Rectal smooth muscle tissue (tissue), 1 donor: ENCODE measurements around the gene GBE1.

Experiments used
- H3K27ac ChIP-seq: one replicate; pipeline ENCODE4 v1.7.0; 2013; ENCODE audit warnings: low read depth, low read length, inconsistent platforms
- H3K27me3 ChIP-seq: one replicate; pipeline ENCODE4 v1.7.0; 2013; ENCODE audit warnings: low read length; ENCODE audit not compliant: control insufficient read depth, insufficient read depth
- H3K36me3 ChIP-seq: one replicate; pipeline ENCODE4 v1.7.0; 2013; ENCODE audit warnings: low read length; ENCODE audit not compliant: control insufficient read depth, insufficient read depth
- H3K4me1 ChIP-seq: one replicate; pipeline ENCODE4 v1.7.0; 2013; ENCODE audit warnings: low read length; ENCODE audit not compliant: control insufficient read depth, insufficient read depth
- H3K4me3 ChIP-seq: one replicate; pipeline ENCODE4 v1.7.0; 2013; ENCODE audit warnings: low read length
- H3K9ac ChIP-seq: one replicate; pipeline ENCODE4 v1.7.0; 2013; ENCODE audit warnings: low read length

GBE1 gene

DNA sequence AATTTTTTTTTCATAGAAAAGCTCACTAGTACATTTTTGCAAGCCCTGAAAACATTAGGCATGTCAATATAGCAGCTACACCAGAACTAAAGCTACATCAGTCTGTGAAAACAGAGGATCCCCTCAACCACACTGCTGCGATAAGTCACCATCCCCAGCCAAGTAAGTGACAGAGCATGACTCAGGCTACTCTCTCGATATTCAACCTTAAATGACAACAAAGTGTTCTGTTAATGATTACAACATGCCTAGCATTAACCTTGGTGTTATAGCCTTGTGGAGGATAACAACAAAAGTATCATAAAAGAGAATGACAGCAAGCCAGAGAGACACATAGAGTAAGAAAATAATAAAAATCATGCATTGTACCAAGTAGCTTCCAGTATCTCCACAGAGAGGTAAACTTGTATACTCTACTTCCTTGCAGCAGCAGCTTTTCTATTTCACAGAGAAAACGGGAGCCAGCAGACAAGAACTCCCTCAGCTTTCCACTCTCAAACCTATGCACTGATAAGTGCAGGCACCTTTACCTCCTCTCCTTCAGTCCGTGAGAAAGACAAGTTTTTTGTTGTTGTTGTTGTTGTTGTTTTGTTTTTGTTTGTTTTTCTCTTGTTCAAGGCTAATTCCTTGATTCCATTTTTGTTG lies 76.6 kb downstream of the GBE1 start:
- no peak overlapping the region for H3K27ac ChIP-seq

GRCh38 chr3:81676706-81677456 lies 84.6 kb downstream of the GBE1 start:
- H3K4me1 ChIP-seq, result no peaks in the 10 kb centered on the region
- no peak overlapping the region for H3K27ac ChIP-seq
- no peak overlapping the region for H3K9ac ChIP-seq
- H3K27me3 ChIP-seq, result no peaks in the 10 kb centered on the region
- no peak overlapping the region for H3K4me3 ChIP-seq
- no peaks in the 10 kb centered on the region for H3K36me3 ChIP-seq

More for the DNA sequence above, 76.6 kb downstream of the GBE1 start:
- Histone ChIP-seq H3K27me3 (no peaks in the 10 kb centered on the region), H3K4me3 (no peak overlapping the region), H3K4me1 (no peaks in the 10 kb centered on the region), H3K36me3 (no peaks in the 10 kb centered on the region), H3K9ac (no peak overlapping the region)

DNA sequence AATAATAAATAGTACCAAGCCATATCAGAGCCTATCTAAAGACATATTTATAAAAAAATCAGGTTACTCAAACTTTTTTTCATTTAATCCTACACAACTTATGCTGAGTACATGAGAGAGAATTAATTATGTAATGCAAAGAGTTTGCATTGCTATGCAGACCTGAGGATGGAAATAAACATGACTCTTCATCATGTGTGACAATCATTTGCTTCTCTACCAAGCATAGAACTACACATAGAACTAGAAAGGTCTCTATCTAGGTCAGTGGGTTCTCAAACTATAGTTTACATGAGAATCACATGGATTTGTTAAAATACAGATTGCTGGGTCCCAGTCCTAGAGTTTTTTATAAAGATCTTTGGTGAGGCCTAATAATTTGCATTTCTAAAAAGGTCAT lies 86.8 kb downstream of the GBE1 start:
- H3K27ac ChIP-seq, result no peak overlapping the region
- H3K4me3 ChIP-seq, result no peak overlapping the region
- H3K4me1 ChIP-seq, result no peaks in the 10 kb centered on the region
- H3K36me3 ChIP-seq, result no peaks in the 10 kb centered on the region
- no peak overlapping the region for H3K9ac ChIP-seq
- H3K27me3 ChIP-seq, result no peaks in the 10 kb centered on the region

GRCh38 chr3:81668283-81668682 lies 93.2 kb downstream of the GBE1 start:
- H3K4me1 ChIP-seq, result no peaks in the 10 kb centered on the region
- no peaks in the 10 kb centered on the region for H3K36me3 ChIP-seq
- H3K27me3 ChIP-seq, result no peaks in the 10 kb centered on the region
- H3K27ac ChIP-seq, result no peak overlapping the region
- H3K9ac ChIP-seq, result no peak overlapping the region
- no peak overlapping the region for H3K4me3 ChIP-seq

DNA sequence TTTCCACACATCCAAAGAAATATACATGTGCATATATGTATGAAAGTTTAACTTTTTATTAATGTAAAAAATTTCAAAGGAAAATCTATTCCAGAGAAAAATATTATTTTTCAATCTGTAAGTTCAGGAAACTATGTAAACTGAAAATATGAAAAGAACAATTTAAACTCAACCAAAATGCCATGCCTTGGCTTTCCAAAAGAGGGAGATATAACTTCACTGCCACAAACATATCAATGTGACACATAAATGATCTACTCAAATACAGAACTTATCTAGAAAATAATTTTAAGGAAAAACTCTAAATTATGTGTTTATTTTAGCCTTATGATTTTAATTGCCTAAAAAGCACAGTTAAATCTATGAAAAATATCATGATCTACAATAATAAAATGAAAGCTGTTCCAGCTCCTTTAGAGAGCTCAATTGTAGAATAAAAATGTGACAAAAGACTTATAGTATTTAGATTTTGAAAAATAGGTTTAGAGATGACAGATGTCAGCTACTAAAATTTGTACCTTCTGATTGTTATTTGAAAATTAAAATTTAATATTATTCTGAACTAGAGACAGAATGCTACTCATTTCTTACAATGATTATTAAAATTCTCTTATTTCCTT lies 94.8 kb downstream of the GBE1 start:
- H3K36me3 ChIP-seq, result no peaks in the 10 kb centered on the region

GRCh38 chr3:81663114-81663513 lies 98.3 kb downstream of the GBE1 start:
- no peak overlapping the region for H3K27ac ChIP-seq
- H3K27me3 ChIP-seq, result no peaks in the 10 kb centered on the region

More for the DNA sequence above, 94.8 kb downstream of the GBE1 start:
- no peak overlapping the region for H3K9ac ChIP-seq
- no peaks in the 10 kb centered on the region for H3K27me3 ChIP-seq
- no peaks in the 10 kb centered on the region for H3K4me1 ChIP-seq
- H3K27ac ChIP-seq, result no peak overlapping the region
- H3K4me3 ChIP-seq, result no peak overlapping the region

DNA sequence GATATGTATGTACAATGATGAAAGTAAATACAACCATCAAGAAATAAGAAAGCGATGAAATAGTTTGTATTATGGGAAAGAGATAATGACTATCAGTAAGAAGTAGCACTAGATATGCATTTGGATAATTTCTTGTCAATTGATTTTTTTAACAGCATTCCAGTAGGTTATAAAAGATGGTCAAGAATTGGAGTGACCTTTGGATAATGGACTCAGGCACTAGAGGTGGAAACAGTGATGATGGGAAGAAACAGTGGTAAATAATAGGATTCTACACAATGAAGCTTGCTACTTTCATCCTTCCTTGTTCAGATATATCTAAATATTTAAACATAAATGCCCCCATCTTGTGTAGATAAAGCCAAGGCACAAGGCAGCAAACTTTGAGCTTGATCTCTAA lies 101.4 kb downstream of the GBE1 start:
- no peak overlapping the region for H3K27ac ChIP-seq
- H3K4me3 ChIP-seq, result no peak overlapping the region
- H3K36me3 ChIP-seq, result no peaks in the 10 kb centered on the region
- H3K27me3 ChIP-seq, result no peaks in the 10 kb centered on the region
- H3K9ac ChIP-seq, result no peak overlapping the region
- H3K4me1 ChIP-seq, result no peaks in the 10 kb centered on the region

More at GRCh38 chr3:81663114-81663513, 98.3 kb downstream of the GBE1 start:
- Histone ChIP-seq H3K9ac (no peak overlapping the region), H3K4me1 (no peaks in the 10 kb centered on the region), H3K4me3 (no peak overlapping the region), H3K36me3 (no peaks in the 10 kb centered on the region)

DNA sequence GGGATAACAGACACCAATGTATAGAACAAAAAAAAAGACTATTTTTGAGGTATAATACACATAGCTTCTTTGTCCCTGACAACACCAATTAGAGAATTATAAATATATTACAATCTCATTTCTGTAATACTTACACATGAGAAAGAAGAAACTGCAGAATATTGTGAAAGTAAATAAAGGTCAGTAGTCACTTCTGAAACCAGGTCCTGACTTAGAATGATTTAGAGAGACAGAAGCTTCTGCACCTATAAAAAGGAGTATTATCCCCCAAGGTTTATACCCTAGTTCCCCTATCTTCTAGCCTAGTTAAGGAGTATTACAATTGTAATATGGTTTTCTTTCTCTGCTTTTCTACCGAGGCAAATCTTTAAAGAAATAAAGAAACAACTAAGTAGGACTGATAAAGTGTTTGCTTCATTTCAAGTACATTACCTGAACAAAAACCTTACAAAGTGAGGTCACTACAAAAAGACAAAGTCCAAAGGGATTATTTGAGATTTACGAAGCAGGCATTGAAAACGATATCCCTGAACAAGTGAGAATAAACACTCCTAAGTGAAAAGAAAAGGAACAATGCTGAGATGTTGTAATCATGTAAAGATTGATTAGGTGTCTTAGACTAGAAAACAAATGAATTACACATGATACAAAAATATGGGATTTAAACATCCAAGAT lies 103.0 kb downstream of the GBE1 start:
- Histone ChIP-seq H3K4me3 (no peak overlapping the region), H3K27me3 (no peaks in the 10 kb centered on the region), H3K36me3 (no peaks in the 10 kb centered on the region), H3K27ac (no peak overlapping the region), H3K4me1 (no peaks in the 10 kb centered on the region), H3K9ac (no peak overlapping the region)

DNA sequence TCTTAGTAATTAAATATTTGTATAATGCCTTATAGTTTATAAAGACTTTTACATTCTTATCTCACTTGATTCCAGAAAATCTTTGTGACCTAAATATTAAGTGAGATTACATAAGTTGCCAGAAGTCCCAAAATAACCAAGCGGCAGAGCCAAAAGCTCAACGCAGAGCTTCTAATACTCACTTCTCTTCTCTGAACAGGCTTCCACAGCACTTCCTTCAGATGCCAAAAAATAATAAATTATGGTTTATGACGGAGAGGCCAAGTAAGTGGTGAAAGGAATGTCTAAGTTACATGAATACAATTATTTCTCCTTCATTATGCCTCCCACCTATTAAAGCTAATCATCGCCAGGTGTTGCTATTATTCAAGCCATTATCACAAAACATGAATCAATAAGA lies 110.3 kb downstream of the GBE1 start:
- H3K27ac ChIP-seq, result no peak overlapping the region

GRCh38 chr3:81650187-81650586 lies 111.3 kb downstream of the GBE1 start:
- Histone ChIP-seq H3K36me3 (no peaks in the 10 kb centered on the region), H3K27me3 (no peaks in the 10 kb centered on the region), H3K9ac (no peak overlapping the region), H3K4me1 (no peaks in the 10 kb centered on the region), H3K4me3 (no peak overlapping the region), H3K27ac (no peak overlapping the region)

More for the DNA sequence above, 110.3 kb downstream of the GBE1 start:
- Histone ChIP-seq H3K4me1 (no peaks in the 10 kb centered on the region), H3K9ac (no peak overlapping the region), H3K4me3 (no peak overlapping the region), H3K36me3 (no peaks in the 10 kb centered on the region), H3K27me3 (no peaks in the 10 kb centered on the region)

DNA sequence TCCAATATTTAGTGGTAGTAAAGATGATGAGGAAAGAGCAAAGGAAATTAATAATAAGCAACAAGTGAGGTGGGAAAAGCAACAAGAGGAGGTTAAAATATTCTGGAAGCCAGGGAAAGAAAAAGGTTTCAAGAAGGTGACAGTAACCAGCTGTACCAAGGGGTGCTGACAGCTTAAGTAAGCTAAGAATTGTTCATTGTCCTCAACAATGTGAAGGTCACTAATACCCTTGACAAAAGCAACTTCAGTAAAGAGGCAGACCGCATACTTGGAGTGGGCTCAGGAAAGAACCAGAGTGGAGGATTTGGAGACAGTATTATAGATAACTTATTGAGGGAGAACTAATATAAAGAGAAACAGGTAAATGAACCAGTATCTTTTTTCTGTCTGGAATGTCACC lies 116.2 kb downstream of the GBE1 start:
- Histone ChIP-seq H3K4me1 (no peaks in the 10 kb centered on the region), H3K36me3 (no peaks in the 10 kb centered on the region), H3K27me3 (no peaks in the 10 kb centered on the region), H3K27ac (no peak overlapping the region), H3K9ac (no peak overlapping the region), H3K4me3 (no peak overlapping the region)

- Histone ChIP-seq H3K4me3 (no peak overlapping the region), H3K9ac (no peak overlapping the region), H3K27me3 (no peaks in the 10 kb centered on the region), H3K4me1 (no peaks in the 10 kb centered on the region), H3K36me3 (no peaks in the 10 kb centered on the region), H3K27ac (no peak overlapping the region)
Observed at GRCh38 chr3:81643721-81644120, 117.7 kb downstream of the GBE1 start.
